NCI-H2107 (cell line): ENCODE measurements around the gene DSTN.
"Not testable (repeated sequence)": the region's sequence is repeated elsewhere in the genome, so short reads cannot be mapped to it uniquely, and the experiment has no call there.

Experiments
- DNase-seq: peaks from one replicate; lab custom pipeline; 2025; lab: John Stamatoyannopoulos, UW

The DSTN gene

GRCh38 chr20:17650301-17651128, 80.6 kb downstream of the DSTN start:
- DNase-seq: no peak

DNA sequence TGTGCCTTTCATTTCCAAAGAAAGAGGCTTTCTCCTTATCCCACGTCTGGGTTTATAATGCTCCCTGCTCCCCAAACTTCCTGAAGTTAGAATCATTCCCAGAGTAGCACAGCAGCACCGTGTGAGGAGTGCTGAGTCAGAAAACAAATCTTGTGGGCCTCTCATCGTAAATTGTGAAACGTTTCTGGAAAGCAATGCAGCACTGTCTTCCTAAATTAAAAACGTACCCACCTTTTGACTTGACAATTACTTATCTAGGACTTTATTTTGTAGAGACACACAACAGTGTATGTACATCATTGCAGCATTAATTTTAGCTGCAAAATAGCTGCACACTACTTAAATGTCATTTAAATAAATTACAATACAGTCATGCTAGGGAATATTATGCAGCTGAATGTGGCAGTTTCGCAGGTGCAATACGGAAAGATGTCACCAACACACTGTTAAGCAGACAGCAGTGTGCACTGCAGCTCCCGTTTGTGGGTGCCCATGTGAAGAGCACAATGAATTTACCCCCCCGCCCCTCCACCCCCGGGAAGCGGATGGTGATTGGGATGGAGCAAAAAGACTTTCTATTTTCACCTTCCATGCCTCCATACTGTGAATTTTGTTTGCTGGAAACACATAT, 81.4 kb downstream of the DSTN start:
- DNase-seq: no peak

DNA sequence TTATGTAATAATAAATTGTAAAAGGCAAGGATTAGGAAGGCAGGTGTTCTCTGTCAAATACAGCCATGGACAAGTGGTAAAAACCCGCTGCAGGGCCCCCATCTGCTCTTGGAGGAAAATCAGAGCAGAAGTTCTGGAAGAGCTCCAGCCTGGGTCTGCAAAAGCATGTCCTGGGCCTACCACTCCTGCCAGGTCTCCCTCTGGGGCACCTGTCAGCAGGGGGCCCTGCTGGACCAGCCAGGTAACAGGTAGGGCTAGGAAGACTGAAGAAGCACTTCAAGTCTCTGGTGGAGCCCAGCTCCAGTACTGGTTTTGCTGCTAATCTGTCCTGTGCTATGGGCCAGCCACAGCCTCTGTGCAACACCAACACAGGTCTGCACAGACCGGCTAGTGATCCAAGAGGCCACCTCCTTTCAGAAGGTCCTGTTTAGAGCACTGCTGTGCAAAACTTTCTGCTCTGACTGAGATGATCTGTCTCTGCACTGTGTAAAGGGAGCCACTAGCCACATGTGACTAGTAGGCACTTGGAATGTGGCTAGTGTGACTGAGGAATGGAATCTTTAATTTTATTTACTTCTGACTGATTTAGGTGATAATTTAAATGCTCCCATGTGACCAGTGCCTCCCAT, 82.0 kb downstream of the DSTN start:
- DNase-seq: no peak

GRCh38 chr20:17652411-17652810, 82.5 kb downstream of the DSTN start:
- no peak for DNase-seq

DNA sequence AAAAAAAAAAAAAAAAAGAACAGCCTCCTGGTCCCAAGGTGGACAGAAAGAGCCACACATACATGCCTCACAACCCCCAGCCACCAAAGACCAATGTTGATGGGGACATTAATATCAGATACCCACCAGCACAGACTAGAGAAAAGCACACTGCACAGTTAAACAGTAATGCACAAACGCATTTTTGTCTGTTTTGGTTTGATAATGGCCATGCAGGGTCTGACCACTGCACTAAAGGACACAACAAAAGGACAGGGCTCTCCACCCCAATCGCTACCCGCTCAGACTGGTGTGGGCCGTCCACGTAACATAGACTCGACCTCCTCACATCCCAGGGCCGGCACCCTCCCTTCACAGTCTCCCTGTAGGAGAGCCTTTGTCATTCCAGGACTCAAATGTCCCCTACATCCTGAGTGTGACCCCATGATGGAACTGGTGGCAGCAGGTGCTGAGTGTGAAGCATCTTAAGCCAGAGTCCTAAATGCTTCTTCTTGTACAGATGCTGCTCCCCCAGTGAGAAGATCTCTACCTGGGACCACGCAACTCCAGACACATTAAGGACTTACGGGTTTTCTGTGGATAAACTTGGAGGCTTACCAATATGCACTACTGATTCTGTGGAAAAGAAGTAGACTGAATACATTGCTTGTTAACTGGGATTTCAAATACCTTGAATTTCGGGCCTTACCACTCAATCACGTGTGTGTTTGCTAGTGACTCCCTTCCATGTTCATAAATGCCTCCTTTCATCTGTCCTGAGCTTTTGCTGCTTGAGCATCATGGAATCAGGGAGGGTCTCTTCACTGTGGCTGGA, 84.2 kb downstream of the DSTN start:
- DNase-seq: no peak

GRCh38 chr20:17654649-17655285, 84.9 kb downstream of the DSTN start:
- no peak for DNase-seq

DNA sequence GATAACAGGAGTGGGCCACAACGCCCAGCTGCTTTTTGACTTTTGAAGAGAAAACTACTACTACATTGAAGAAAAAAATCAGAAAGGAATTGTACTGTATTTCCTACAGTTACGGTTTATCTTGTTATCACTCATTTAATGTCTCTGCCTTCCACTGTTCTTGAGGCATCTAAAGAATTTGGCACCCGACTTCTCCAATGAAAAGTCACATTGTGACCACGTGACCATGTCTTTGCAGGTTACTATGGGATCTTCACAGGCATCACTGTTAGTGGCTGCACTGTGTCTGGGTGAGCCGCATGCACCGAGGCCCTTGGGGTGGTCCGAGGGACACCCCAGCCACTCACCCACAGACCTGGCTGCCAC, 85.4 kb downstream of the DSTN start:
- no peak for DNase-seq

DNA sequence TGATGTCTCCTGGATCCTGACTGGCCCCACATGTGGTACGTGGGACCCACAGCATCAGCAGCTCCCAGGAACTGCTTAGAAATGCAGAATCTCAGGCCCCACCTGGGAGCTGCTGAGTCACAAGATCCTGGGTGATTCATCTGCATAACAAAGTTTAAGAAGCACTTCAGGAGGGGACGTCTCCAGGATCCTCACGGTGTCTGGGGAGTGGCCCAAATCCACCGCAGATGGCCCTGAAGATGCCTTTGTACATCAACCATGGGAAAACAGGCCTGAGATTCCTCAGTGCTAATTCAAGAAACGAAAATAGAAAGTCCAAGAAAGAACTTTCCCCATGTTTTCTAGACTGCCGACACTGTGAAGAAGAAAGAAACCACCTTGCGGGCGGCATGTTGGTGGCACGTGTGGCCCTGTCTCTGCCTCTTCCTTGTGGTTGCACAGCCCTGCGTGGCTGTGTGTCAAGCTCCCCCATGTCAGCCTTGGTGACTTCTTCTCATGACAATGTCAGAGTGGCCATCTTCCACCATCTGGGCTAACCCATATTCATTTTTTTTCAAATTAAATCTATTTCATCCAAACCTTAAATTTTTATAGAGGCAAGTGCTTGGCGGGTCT, 86.1 kb downstream of the DSTN start:
- no peak for DNase-seq

GRCh38 chr20:17657079-17657825, 87.4 kb downstream of the DSTN start:
- DNase-seq: no peak

- DNase-seq: no peak
Measured at GRCh38 chr20:17657898-17658647, 88.2 kb downstream of the DSTN start.

DNA sequence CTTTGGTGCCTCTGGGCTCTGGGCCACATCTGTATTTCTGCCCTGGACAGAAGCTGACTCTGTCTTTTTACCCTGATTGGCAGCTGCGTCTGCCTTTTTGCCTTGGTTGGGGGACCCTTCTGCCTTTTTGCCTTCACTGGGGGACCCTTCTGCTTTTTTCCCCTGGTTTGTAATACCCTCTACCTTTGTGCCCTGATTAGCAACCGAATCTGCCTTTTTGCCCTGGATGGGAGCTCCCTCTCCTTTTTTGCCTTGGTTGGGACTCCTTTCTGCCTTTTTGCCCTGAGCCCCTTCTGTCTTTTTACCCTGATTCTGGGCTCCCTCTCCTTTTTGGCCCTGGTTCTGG, 88.7 kb downstream of the DSTN start:
- no peak for DNase-seq

GRCh38 chr20:17659344-17659743, 89.5 kb downstream of the DSTN start:
- DNase-seq: not testable (repeated sequence)
